GM18505 (cell line): ENCODE data around the gene AMH.
A peak's percentile ranks its signal among the peaks of the same experiment; 100 is the strongest.
"Not testable (repeated sequence)": the region's sequence is repeated elsewhere in the genome, so short reads cannot be mapped to it uniquely, and the experiment has no call there.

Experiments
- ATAC-seq: cut with Tn5 transposase; IDR thresholded peaks from one replicate; pipeline ENCODE4 v1.9.1; 2021; ENCODE audit not compliant: unreplicated experiment
- POLR2A ChIP-seq: IDR thresholded peaks from 4 replicates; pipeline ENCODE4 v1.6.1; 2011; ENCODE audit warnings: borderline replicate concordance; ENCODE audit not compliant: insufficient read depth, insufficient read length; ENCODE audit errors: extremely low read depth

The AMH gene

DNA sequence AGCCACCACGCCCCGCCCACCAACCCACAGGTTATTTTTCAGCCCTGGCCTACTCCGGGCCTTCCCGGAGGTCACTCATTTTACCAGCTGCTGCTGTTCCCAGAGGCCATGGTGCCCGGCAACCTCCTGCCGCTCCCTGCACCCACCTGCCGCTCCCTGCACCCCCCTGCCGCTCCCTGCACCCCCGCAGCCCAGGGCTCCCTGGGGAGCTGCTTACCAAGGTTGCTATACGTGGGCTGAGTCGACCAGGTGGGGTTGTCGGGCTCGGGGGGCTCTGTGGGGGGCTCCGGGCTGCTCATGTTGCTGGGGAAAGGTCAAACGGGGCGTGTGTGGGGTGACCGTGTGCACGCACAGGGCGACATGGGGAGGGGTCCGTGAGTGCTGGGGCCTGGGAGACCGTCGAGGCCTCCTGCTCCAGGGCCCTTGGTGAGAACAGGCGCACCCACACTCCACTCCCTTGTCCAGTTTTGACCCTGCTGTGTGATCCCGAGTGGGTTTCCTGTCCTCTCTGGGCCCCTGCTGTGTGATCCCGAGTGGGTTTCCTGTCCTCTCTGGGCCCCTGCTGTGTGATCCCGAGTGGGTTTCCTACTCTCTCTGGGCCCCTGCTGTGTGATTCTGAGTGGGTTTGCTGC, 31.6 kb downstream of the AMH start:
- TF ChIP-seq POLR2A, result no peak
- ATAC-seq, result no peak

DNA sequence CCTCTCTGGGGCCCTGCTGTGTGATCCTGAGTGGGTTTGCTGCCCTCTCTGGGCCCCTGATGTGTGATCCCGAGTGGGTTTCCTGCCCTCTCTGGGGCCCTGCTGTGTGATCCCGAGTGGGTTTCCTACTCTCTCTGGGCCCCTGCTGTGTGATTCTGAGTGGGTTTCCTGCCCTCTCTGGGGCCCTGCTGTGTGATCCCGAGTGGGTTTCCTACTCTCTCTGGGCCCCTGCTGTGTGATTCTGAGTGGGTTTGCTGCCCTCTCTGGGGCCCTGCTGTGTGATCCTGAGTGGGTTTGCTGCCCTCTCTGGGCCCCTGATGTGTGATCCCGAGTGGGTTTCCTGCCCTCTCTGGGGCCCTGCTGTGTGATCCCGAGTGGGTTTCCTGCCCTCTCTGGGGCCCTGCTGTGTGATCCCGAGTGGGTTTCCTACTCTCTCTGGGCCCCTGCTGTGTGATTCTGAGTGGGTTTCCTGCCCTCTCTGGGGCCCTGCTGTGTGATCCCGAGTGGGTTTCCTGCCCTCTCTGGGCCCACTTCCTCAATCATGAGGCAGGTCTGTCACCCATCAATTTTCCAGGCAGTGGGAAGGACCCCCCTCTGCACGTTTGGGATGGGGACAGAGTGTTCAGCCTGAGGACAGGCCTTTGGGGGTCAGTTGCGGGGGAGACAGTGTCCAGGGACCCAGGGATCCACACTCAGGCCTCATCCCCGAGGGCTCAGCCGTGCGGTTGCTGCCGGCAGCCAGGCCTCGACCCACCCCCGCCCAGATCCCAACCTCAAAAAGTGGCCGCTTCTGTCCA, 32.3 kb downstream of the AMH start:
- not testable (repeated sequence) for ATAC-seq

DNA sequence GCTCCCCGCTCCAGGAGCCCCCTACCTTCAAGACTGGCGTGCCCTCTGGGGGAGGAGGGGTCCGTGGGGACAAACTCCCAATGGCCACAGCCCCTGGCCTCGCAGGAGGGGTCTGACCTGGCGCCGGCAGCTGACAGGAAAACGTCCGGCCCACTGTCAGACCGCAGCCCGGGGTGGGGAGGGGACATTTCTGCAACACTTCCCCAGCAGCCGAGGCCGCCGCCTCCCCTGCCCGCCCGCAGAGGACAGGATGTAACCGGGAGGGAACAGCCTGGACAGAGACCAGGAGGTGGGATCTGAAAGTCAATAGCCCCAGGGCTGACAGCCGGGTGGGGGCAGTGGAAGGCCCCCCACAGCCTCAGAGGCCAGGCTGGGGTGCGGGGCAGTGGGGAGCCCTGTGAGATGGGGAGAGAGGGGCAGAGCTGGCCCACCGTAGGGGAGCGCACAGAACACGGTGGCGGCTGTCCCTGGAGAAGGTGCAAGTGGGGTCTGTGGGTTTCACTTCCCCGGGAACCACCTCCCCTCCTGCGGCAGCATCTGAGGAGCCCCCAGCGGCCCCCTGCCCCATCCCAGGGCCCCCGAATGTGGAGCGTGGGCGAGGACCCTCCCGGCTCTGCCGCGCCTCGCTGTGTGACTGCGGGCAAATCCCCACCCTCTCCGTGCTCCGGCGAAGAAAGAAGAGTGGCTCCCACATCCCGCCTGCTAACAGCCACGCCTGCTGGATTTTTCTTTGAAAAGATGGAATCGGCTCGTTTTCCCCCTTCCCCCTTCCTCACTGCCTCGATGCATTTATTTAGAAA, 33.1 kb downstream of the AMH start, which contains the start of gene PEAK3:
Gene PEAK3, minus strand, starts transcription at position 114 of the 800 bp plus-strand sequence. CDS start 1,244 bp downstream, outside the sequence.
- no peak for TF ChIP-seq POLR2A
- ATAC-seq, result no peak

DNA sequence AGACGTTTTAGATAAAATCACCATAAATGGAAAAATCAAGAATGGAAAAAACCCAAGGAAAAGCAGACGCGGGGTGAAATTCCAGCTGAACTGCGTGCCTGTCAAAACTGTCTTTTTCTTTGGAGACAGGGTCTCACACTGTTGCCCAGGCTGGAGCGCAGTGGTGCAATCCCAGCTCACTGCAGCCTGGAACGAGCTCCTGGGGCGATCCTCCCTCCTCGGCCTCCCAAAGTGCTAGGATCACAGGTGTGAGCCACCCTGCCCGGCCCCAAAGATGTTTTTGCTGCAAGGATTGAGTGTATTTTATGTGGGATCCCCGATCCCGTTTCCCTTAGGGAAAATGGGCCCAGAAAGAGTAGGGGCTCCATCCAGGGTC, 33.7 kb downstream of the AMH start:
- TF ChIP-seq POLR2A, result no peak
- no peak for ATAC-seq

DNA sequence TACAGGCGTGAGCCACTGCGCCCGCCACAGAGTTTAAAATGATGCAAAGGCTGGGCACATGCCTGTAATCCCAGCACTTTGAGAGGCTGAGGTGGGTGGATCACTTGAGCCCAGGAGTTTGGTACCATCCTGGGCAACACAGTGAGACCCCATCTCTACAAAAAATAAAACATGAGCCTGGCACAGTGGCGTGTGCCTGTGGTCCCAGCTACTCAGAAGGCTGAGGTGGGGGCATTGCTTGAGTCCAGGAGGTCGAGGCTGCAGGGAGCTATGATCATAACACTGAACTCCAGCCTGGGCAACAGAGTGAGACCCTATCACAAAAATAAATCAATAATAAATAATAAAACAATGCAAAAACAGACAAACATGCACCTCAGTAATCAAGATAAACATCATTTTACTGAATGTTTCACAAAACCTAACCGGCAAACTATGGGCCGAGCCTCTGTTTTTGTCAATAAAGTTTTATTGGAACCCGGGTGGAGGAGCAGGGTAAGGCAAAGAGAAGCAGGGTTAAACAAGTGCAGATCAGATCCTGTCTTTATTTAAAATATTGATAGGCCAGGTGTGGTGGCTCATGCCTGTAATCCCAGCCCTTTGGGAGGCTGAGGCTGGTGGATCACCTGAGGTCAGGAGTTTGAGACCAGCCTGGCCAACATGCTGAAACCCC, 34.8 kb downstream of the AMH start:
- ATAC-seq, result no peak

DNA sequence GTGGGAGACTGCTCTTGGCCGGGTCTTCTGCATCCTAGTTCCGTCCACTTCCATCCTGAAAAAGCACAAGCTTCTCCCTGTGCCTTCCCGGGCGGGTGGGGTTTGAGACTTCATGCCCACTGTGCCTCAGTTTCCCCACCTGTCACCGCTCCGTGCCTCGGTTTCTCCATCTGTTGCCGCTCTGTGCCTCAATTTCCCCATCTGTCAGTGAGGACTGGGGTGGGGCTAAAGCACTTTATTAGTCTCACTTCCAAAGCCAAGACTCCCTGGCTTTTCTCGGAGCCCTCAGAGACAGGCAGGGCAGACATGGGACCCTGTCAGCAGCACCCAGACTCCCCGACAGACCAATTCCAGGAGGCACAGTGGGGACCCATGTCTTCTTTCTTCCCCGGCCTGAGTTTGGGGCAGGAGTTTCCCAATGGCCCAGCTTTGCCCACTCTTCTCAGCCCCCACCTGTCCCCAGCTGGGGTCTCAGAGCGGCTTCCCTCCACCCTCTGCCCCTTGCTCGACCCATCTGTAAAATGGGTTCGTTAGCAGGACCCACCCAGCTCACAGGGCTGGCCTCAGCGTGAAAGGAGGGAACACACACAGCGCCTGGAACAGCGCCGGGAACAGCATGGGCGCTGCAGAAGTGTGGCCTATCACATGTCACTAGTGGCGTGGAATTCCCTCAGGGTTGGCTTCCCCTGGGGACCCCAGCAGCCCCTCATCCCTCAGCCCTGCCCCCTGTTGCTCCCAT, 37.4 kb downstream of the AMH start:
- ATAC-seq, result no peak
- no peak for TF ChIP-seq POLR2A

More for the DNA sequence above, 34.8 kb downstream of the AMH start:
- TF ChIP-seq POLR2A, result no peak

DNA sequence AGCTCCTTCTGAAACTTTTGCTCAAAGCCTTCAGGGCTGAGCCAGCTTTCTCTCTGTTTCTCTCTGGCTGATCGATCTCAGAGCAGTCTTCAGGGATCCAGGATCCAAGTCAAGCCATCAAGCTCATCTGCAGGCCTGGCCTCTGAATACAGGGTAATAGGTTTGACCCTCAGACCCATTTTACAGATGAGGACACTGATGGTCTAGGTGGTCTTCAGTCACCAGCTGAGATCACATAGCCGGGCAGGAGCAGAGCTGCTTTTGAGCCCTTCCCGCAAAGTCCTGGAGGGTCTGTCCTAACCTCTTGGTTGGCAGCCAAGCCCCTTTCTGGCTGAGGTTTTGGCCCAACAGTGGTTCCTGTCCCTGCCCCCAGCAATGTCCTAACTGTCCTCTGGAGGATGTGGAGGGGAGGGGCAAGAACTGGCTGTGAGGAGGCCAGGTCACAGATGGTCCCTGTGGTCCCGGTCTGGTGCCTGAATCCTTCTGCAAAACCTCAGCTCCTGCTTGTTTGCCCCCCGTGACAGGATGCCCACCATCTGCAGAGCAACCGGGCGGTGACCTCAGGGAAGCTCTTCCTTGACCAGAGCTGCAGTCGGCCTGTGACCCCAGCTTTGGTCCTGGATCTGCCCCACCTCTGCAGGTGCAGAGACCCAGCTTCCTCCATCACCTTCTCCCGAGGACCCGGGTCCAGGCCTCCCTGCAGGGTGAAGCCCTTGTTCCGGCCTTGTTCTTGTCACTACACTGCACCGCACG, 38.6 kb downstream of the AMH start:
- TF ChIP-seq POLR2A, result no peak

DNA sequence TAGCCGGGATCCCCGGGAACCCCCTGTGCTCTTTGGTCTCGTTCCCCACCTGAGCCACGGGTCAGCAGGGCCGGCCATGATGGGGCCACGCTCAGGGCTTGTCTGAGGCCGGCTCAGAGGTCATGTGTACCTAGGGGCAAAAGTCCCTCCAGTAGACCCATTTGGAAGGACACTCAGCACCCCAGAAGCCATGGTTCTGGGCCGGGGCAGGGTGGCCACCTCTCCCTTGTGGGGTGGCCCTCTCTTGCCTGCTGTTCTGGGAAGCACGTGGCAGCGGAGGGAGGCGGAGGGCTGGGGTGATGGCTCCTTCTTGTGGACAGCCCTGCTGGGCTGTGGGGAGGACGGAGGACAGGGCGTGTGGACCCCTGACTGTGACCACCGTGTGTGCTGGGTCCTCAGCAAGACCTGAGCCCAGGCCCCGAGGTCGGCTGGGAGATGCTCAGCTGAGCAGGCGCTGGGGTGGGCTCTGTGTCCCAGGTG, 39.3 kb downstream of the AMH start:
- no peak for TF ChIP-seq POLR2A
- no peak for ATAC-seq

More for the DNA sequence above, 38.6 kb downstream of the AMH start:
- ATAC-seq, result no peak

DNA sequence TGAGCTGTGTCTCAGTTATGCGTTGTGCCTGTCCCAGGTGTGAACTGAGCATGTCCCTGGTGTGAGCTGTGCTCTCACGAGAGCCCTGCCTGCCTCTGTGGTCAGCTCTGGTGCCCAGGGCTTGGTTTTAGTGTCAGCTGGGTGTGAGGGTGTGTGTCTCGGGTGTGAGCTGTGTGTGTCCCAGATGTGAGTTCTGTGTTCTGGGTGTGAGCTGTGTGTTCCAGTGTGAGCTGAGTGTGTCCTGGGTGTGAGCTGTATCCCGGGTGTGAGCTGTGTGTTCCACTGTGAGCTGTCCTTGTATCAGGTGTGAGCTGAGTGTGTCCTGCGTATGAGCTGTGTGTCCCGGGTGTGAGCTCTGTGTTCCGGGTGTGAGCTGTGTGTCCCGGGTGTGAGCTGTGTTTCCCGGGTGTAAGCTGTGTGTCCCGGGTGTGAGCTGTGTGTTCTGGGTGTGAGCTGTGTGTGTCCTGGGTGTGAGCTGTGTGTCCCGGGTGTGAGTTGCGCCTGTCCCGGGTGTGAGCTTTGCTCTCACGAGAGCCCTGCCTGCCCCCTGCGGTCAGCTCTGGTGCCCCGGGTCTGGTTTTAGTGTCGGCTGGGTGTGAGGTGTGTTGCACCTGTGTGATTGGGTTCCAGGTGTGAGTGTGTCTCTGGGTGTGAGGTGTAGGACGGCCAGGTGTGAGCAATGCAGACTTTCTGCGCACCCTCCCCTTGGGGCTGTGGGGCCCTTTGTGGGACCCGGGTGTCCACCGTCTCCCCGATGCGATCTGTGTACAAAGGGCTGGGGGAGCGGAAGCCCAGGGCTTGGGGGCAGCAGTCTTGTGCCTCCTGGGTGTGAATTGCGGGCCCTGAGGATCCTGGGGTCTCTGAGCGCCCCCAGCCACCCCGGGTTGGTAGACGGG, 39.9 kb downstream of the AMH start:
- no peak for TF ChIP-seq POLR2A
- no peak for ATAC-seq

DNA sequence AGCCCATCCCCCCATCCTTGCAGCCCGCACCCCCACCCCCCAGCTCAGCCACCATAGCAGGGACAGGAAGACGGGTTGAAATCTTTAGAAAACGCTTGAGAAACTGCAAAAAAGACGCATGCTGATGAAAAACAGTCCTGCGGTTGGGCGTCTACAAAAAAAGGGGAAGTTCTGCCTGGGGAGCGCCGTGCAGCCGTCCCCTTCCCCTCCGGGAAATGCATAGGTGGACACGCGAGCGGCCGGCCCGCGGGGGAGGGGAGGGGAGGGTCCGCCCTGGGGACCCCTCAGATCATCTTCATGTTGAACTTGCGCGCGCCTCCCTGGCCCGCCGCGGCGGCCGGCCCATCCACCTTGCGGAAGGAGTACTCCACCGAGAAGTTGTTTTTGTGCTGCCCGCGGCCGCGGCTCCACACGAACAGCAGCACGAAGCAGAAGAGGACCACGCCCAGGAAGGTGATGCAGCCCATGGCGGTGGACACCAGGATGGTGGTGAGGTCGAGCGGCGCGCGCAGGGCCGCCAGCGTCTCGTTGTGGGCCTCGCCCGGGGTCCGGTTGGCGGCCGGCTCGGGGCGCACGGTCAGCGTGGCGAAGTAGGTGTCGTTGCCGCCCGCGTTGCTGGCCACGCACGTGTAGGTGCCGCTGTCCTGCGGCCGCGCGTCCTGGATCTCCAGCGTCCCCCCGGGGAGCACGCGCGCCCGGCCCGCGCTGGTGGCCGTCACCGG, 40.8 kb downstream of the AMH start:
- no peak for ATAC-seq

More for the DNA sequence above, 40.8 kb downstream of the AMH start:
- TF ChIP-seq POLR2A, result peak; percentile 40
